A549 treated with dexamethasone at 1 μM for 4 hours (cell line): ENCODE data around the gene NEUROG2. TPM values are rescaled to one million over a fixed set of nuclear protein-coding genes. Genes with fewer than 3 reads are reported as not detected.

Experiments used
- total RNA-seq: library from RNA; stranded (reverse); fragments of 200-300 nt; extraction: Qiagen RNA extraction; gene quantifications from 5 replicates; pipeline ENCODE4 v1.2.3, GENCODE V29; 2022

The NEUROG2 gene
- not detected in 5 replicates for total RNA-seq

DNA sequence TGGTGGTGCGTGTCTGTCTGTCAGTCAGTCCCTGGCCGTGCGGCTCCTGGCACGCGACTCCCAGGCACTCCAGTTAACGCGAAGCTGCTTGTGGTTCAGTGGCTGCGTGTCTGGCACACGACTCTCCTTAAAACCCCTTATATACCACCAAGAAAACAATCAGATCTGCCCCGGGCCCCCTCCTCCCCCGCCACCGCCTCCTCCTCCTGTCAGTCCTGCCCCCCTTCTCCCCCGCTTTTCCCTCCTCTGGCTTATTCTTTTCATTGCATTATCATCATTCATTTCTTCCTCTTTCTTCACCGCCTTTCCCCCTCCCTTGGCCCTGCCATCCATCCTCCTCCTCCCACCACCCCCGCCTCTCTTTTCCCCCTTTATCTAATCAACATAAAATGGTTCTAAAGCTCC is at the start of gene NEUROG2:
Gene NEUROG2 (minus strand): TSS at position 115 of the 405 bp plus-strand sequence. CDS start 705 bp downstream, outside the sequence.

Other genes starting within 250 kb of the NEUROG2 start
- 3.3 to 4.7 TPM (median 3.8 TPM) in 5 replicates for gene TIFA, start 230.3 kb downstream of the NEUROG2 start, total RNA-seq
- gene ALPK1, start 218.8 kb downstream of the NEUROG2 start, total RNA-seq, result 1.4 to 2.3 TPM (median 1.9 TPM) in 5 replicates
- 2.7 to 4.2 TPM (median 3.6 TPM) in 5 replicates for gene ZGRF1, start 120.7 kb upstream of the NEUROG2 start, total RNA-seq
- 27.0 to 32.1 TPM (median 28.4 TPM) in 5 replicates for gene LARP7, start 121.0 kb upstream of the NEUROG2 start, total RNA-seq